Neural cell (in vitro differentiated cells): ENCODE results near the gene LCAT. TPM values are rescaled to one million over a fixed set of nuclear protein-coding genes. Genes with fewer than 3 reads are reported as not detected.

Experiments used
- H2AFZ ChIP-seq: fragments of 200-600, 300-800 bp; sonication (generic), shearing (Covaris generic); 2 replicates; pipeline ENCODE4 v1.6.0; 2014; ENCODE audit warnings: low read depth, mild to moderate bottlenecking, antibody characterized with exemption, low read length, moderate library complexity
- H3F3A ChIP-seq: fragments of 200-600 bp; shearing (Covaris generic); 2 replicates; pipeline ENCODE4 v1.6.1; 2016; ENCODE audit warnings: mild to moderate bottlenecking, moderate library complexity, mixed read lengths, antibody characterized with exemption, low read length; ENCODE audit not compliant: insufficient read depth, poor library complexity, severe bottlenecking
- H3K27ac ChIP-seq: fragments of 200-600, 300-800 bp; sonication (generic), shearing (Covaris generic); 2 replicates; pipeline ENCODE4 v1.5.1; 2014; ENCODE audit warnings: mild to moderate bottlenecking, low read length, moderate library complexity
- H3K27me3 ChIP-seq: fragments of 300-800, 200-600 bp; sonication (generic), shearing (Covaris generic); 2 replicates; pipeline ENCODE4 v1.6.0; 2014; ENCODE audit warnings: mild to moderate bottlenecking, low read depth, low read length, moderate library complexity; ENCODE audit not compliant: insufficient read depth
- H3K36me3 ChIP-seq: fragments of 300-800, 200-600 bp; sonication (generic), shearing (Covaris generic); 2 replicates; pipeline ENCODE4 v1.5.1; 2014; ENCODE audit warnings: mild to moderate bottlenecking, antibody characterized with exemption, low read length, moderate library complexity; ENCODE audit not compliant: insufficient read depth
- H3K4me2 ChIP-seq: fragments of 300-800, 200-600 bp; sonication (generic), shearing (Covaris generic); 2 replicates; pipeline ENCODE4 v1.6.0; 2014; ENCODE audit warnings: mild to moderate bottlenecking, low read length
- H3K4me3 ChIP-seq: fragments of 300-800, 200-600 bp; sonication (generic), shearing (Covaris generic); 2 replicates; pipeline ENCODE4 v1.5.1; 2014; ENCODE audit warnings: mild to moderate bottlenecking, low read length, moderate library complexity
- H3K79me2 ChIP-seq: fragments of 200-600 bp; shearing (Covaris generic); replicated peaks from 2 replicates; pipeline ENCODE4 v1.6.0; 2014; ENCODE audit warnings: mild to moderate bottlenecking, low read length, moderate library complexity; ENCODE audit not compliant: insufficient read depth
- H3K9ac ChIP-seq: fragments of 300-800, 200-600 bp; sonication (generic), shearing (Covaris generic); 2 replicates; pipeline ENCODE4 v1.6.1; 2016; ENCODE audit warnings: mild to moderate bottlenecking, low read length, mixed read lengths
- H3K9me2 ChIP-seq: fragments of 200-600 bp; shearing (Covaris generic); 2 replicates; pipeline ENCODE4 v1.6.1; 2016; ENCODE audit warnings: mild to moderate bottlenecking, low read length, mixed read lengths; ENCODE audit not compliant: insufficient read depth
- H3K9me3 ChIP-seq: fragments of 200-600, 300-800 bp; sonication (generic), shearing (Covaris generic); 2 replicates; pipeline ENCODE4 v1.6.1; 2016; ENCODE audit warnings: mild to moderate bottlenecking, mixed run types, low read length, moderate library complexity, mixed read lengths
- H4K20me1 ChIP-seq: fragments of 200-600 bp; shearing (Covaris generic); 2 replicates; pipeline ENCODE4 v1.6.1; 2016; ENCODE audit warnings: mild to moderate bottlenecking, mixed run types; ENCODE audit not compliant: insufficient read depth
- CTCF ChIP-seq: fragments of 450-650 bp; IDR thresholded peaks from 2 replicates; pipeline ENCODE4 v1.5.1; 2014; ENCODE audit warnings: antibody characterized with exemption, mild to moderate bottlenecking, moderate library complexity; ENCODE audit not compliant: poor library complexity, severe bottlenecking
- EP300 ChIP-seq: fragments of 450-650 bp; conservative IDR thresholded peaks from 2 replicates; pipeline ENCODE4 v1.6.1; 2014; ENCODE audit warnings: antibody characterized with exemption, mild to moderate bottlenecking, moderate library complexity; ENCODE audit not compliant: poor library complexity, severe bottlenecking
- EZH2 ChIP-seq: fragments of 200-600, 300-800 bp; shearing (Covaris generic), sonication (generic); IDR thresholded peaks from 2 replicates; pipeline ENCODE4 v1.6.1; 2014; ENCODE audit warnings: antibody characterized with exemption, low read length, borderline replicate concordance, mild to moderate bottlenecking; ENCODE audit not compliant: insufficient read depth, poor library complexity, severe bottlenecking
- POLR2AphosphoS5 ChIP-seq: IDR thresholded peaks from 2 replicates; pipeline ENCODE4 v1.6.1; 2012
- RAD21 ChIP-seq: fragments of 450-650 bp; conservative IDR thresholded peaks from 2 replicates; pipeline ENCODE4 v1.6.1; 2014; ENCODE audit warnings: antibody characterized with exemption, mild to moderate bottlenecking, moderate library complexity
- SMC3 ChIP-seq: fragments of 450-650 bp; conservative IDR thresholded peaks from 2 replicates; pipeline ENCODE4 v1.6.1; 2014; ENCODE audit warnings: antibody characterized with exemption, mild to moderate bottlenecking, moderate library complexity; ENCODE audit not compliant: poor library complexity
- TAF1 ChIP-seq: IDR thresholded peaks from 2 replicates; pipeline ENCODE4 v1.6.1; 2012; ENCODE audit warnings: low read depth
- polyA plus RNA-seq: library from polyadenylated mRNA; depleted of rRNA; stranded (reverse); fragments of >200 nt; gene quantifications from 2 replicates; pipeline ENCODE4 v1.2.3, GENCODE V29; 2014
- TF ChIP-seq, protein P1 (sequence below): IDR thresholded peaks from 2 replicates; pipeline ENCODE4 v1.6.1; 2012; ENCODE audit warnings: borderline replicate concordance

Gene LCAT
- polyA plus RNA-seq, 1 donor from 2014 or later: 0.32 TPM

- H3F3A ChIP-seq: no peaks in the 10 kb centered on the region
- H3K4me3 ChIP-seq: no peak overlapping the region
- no peak overlapping the region for H3K4me2 ChIP-seq
- no peak overlapping the region for H3K27ac ChIP-seq
- no peaks in the 10 kb centered on the region for H3K9me2 ChIP-seq
- H3K9me3 ChIP-seq: no peaks in the 10 kb centered on the region
- H4K20me1 ChIP-seq: no peaks in the 10 kb centered on the region
- no peak overlapping the region for H3K9ac ChIP-seq
- H2AFZ ChIP-seq: no peak overlapping the region
- H3K27me3 ChIP-seq: no peaks in the 10 kb centered on the region
- H3K79me2 ChIP-seq: no peaks in the 10 kb centered on the region
- TF ChIP-seq, protein P1, sequence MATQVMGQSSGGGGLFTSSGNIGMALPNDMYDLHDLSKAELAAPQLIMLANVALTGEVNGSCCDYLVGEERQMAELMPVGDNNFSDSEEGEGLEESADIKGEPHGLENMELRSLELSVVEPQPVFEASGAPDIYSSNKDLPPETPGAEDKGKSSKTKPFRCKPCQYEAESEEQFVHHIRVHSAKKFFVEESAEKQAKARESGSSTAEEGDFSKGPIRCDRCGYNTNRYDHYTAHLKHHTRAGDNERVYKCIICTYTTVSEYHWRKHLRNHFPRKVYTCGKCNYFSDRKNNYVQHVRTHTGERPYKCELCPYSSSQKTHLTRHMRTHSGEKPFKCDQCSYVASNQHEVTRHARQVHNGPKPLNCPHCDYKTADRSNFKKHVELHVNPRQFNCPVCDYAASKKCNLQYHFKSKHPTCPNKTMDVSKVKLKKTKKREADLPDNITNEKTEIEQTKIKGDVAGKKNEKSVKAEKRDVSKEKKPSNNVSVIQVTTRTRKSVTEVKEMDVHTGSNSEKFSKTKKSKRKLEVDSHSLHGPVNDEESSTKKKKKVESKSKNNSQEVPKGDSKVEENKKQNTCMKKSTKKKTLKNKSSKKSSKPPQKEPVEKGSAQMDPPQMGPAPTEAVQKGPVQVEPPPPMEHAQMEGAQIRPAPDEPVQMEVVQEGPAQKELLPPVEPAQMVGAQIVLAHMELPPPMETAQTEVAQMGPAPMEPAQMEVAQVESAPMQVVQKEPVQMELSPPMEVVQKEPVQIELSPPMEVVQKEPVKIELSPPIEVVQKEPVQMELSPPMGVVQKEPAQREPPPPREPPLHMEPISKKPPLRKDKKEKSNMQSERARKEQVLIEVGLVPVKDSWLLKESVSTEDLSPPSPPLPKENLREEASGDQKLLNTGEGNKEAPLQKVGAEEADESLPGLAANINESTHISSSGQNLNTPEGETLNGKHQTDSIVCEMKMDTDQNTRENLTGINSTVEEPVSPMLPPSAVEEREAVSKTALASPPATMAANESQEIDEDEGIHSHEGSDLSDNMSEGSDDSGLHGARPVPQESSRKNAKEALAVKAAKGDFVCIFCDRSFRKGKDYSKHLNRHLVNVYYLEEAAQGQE: no peak
- TF ChIP-seq POLR2AphosphoS5 (no peak), CTCF (no peak), EP300 (no peak), SMC3 (no peak), TAF1 (no peak), EZH2 (no peak)
- H3K36me3 ChIP-seq: no peaks in the 10 kb centered on the region
Observed at GRCh38 chr16:67930191-67930590, 13.7 kb downstream of the LCAT start.

DNA sequence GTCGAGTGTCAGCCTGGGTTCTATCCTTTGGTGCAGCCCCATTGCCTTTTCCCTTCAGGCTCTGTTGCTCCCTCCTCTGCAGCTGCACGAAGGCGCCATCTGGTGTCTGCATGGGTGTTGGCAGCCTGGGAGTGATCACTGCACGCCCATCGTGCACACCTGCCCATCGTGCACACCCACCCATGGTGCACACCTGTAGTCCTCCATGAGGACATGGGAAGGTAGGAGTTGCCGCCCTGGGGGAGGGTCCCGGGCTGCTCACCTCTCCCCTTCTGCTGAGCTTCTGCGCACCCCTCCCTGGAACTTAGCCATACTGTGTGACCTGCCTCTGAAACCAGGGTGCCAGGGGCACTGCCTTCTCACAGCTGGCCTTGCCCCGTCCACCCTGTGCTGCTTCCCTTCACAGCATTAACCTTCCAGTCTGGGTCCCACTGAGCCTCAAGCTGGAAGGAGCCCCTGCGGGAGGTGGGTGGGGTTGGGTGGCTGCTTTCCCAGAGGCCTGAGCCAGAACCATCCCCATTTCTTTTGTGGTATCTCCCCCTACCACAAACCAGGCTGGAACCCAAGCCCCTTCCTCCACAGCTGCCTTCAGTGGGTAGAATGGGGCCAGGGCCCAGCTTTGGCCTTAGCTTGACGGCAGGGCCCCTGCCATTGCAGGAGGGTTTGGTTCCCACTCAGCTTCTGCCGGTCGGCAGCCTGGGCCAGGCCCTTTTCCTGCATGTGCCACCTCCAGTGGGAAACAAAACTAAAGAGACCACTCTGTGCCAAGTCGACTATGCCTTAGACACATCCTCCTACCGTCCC lies 15.2 kb downstream of the LCAT start:
- H3K36me3 ChIP-seq: no peaks in the 10 kb centered on the region
- H3K27ac ChIP-seq: no peak overlapping the region
- H3K9ac ChIP-seq: no peak overlapping the region
- no peak overlapping the region for H3K4me2 ChIP-seq
- no peaks in the 10 kb centered on the region for H3F3A ChIP-seq
- no peak overlapping the region for H3K4me3 ChIP-seq
- TF ChIP-seq EP300 (no peak), POLR2AphosphoS5 (no peak), TAF1 (no peak), EZH2 (no peak), SMC3 (peak; percentile 90), RAD21 (peak; percentile 81), CTCF (peak; percentile 87)
- no peaks in the 10 kb centered on the region for H3K9me3 ChIP-seq
- H3K9me2 ChIP-seq: no peaks in the 10 kb centered on the region
- no peaks in the 10 kb centered on the region for H4K20me1 ChIP-seq
- H3K27me3 ChIP-seq: no peaks in the 10 kb centered on the region
- no peaks in the 10 kb centered on the region for H3K79me2 ChIP-seq
- H2AFZ ChIP-seq: no peak overlapping the region
